ENCODE data around the gene PLCXD3. TPM values are rescaled to one million over a fixed set of nuclear protein-coding genes. Genes with fewer than 3 reads are reported as not detected.

The PLCXD3 gene
- polyA plus RNA-seq, 4 donors, result 0.38 to 0.63 (median 0.42) TPM

- no peak for DNase-seq (ENCODE audit: low read depth in 4 of 4, low spot score in 3 of 4)
Measured at GRCh38 chr5:41416336-41416735, 94.1 kb downstream of the PLCXD3 start.

- DNase-seq (ENCODE audit: low read depth in 4 of 4, low spot score in 3 of 4), result no peak
Measured at GRCh38 chr5:41415242-41415641, 95.2 kb downstream of the PLCXD3 start.

GRCh38 chr5:41414598-41414997 is 95.8 kb downstream of the PLCXD3 start:
- no peak for DNase-seq (ENCODE audit: low read depth in 4 of 4, low spot score in 3 of 4)

- no peak for DNase-seq (ENCODE audit: low read depth in 4 of 4, low spot score in 3 of 4)
Measured at GRCh38 chr5:41413074-41413473, 97.3 kb downstream of the PLCXD3 start.

GRCh38 chr5:41412496-41412895 is 97.9 kb downstream of the PLCXD3 start:
- DNase-seq (ENCODE audit: low read depth in 4 of 4, low spot score in 3 of 4), result no peak

- DNase-seq (ENCODE audit: low read depth in 4 of 4, low spot score in 3 of 4), result no peak
Measured at GRCh38 chr5:41410737-41411136, 99.7 kb downstream of the PLCXD3 start.

- DNase-seq (ENCODE audit: low read depth in 4 of 4, low spot score in 3 of 4), result no peak
Measured at GRCh38 chr5:41410307-41410706, 100.1 kb downstream of the PLCXD3 start.

GRCh38 chr5:41408676-41409443 is 101.5 kb downstream of the PLCXD3 start:
- DNase-seq (ENCODE audit: low read depth in 4 of 4, low spot score in 3 of 4), result no peak

- DNase-seq (ENCODE audit: low read depth in 4 of 4, low spot score in 3 of 4), result no peak
Measured at GRCh38 chr5:41406936-41407335, 103.5 kb downstream of the PLCXD3 start.

GRCh38 chr5:41406424-41406823 is 104.0 kb downstream of the PLCXD3 start:
- no peak for DNase-seq (ENCODE audit: low read depth in 4 of 4, low spot score in 3 of 4)

- DNase-seq (ENCODE audit: low read depth in 4 of 4, low spot score in 3 of 4), result no peak
Measured at GRCh38 chr5:41404757-41405156, 105.6 kb downstream of the PLCXD3 start.

GRCh38 chr5:41403846-41404245 is 106.6 kb downstream of the PLCXD3 start:
- DNase-seq (ENCODE audit: low read depth in 4 of 4, low spot score in 3 of 4), result no peak

- no peak for DNase-seq (ENCODE audit: low read depth in 4 of 4, low spot score in 3 of 4)
Measured at GRCh38 chr5:41402845-41403244, 107.6 kb downstream of the PLCXD3 start.

- DNase-seq (ENCODE audit: low read depth in 4 of 4, low spot score in 3 of 4), result no peak
Measured at GRCh38 chr5:41399839-41400238, 110.6 kb downstream of the PLCXD3 start.

- no peak for DNase-seq (ENCODE audit: low read depth in 4 of 4, low spot score in 3 of 4)
Measured at GRCh38 chr5:41392016-41392415, 118.4 kb downstream of the PLCXD3 start.

- DNase-seq (ENCODE audit: low read depth in 4 of 4, low spot score in 3 of 4), result no peak
Measured at GRCh38 chr5:41374631-41375030, 135.8 kb downstream of the PLCXD3 start.

GRCh38 chr5:41373230-41373629 is 137.2 kb downstream of the PLCXD3 start:
- DNase-seq (ENCODE audit: low read depth in 4 of 4, low spot score in 3 of 4), result no peak

- no peak for DNase-seq (ENCODE audit: low read depth in 4 of 4, low spot score in 3 of 4)
Measured at GRCh38 chr5:41371738-41372137, 138.7 kb downstream of the PLCXD3 start.

- no peak for DNase-seq (ENCODE audit: low read depth in 4 of 4, low spot score in 3 of 4)
Measured at GRCh38 chr5:41370482-41370881, 139.9 kb downstream of the PLCXD3 start.

GRCh38 chr5:41369799-41370198 is 140.6 kb downstream of the PLCXD3 start:
- DNase-seq (ENCODE audit: low read depth in 4 of 4, low spot score in 3 of 4), result no peak

GRCh38 chr5:41368158-41368557 is 142.2 kb downstream of the PLCXD3 start:
- DNase-seq (ENCODE audit: low read depth in 4 of 4, low spot score in 3 of 4), result no peak

- DNase-seq (ENCODE audit: low read depth in 4 of 4, low spot score in 3 of 4), result no peak
Measured at GRCh38 chr5:41365369-41365768, 145.0 kb downstream of the PLCXD3 start.

GRCh38 chr5:41364346-41364745 is 146.1 kb downstream of the PLCXD3 start:
- DNase-seq (ENCODE audit: low read depth in 4 of 4, low spot score in 3 of 4), result no peak

All from right renal pelvis (tissue), 4 donors.